SK-N-SH treated with all-trans-retinoic acid at 6 μM for 48 hours (cell line): ENCODE measurements around the gene KRTAP2-3.
"Not testable (repeated sequence)": the region's sequence is repeated elsewhere in the genome, so short reads cannot be mapped to it uniquely, and the experiment has no call there.

Experiments
- ARNTL ChIP-seq: fragments of 450-650 bp; formaldehyde crosslinking; IDR thresholded peaks from 2 replicates; pipeline ENCODE4 v1.5.0; 2020; ENCODE audit warnings: low read depth, mild to moderate bottlenecking, moderate library complexity, borderline replicate concordance
- CREB5 ChIP-seq: fragments of 250-450 bp; sonication (Bioruptor Pico); IDR thresholded peaks from 2 replicates; pipeline ENCODE4 v1.5.1; 2020; ENCODE audit warnings: low read depth, mild to moderate bottlenecking, moderate library complexity
- CSDC2 ChIP-seq: fragments of 250-450 bp; sonication (Bioruptor Pico); IDR thresholded peaks from 2 replicates; pipeline ENCODE4 v1.5.0; 2020; ENCODE audit warnings: mild to moderate bottlenecking, moderate library complexity
- PATZ1 ChIP-seq: fragments of 250-450 bp; sonication (Bioruptor Pico); IDR thresholded peaks from 2 replicates; pipeline ENCODE4 v1.8.0; 2020; ENCODE audit warnings: mild to moderate bottlenecking, moderate library complexity, borderline replicate concordance
- TSHZ2 ChIP-seq: fragments of 250-450 bp; sonication (Bioruptor Pico); IDR thresholded peaks from 2 replicates; pipeline ENCODE4 v1.5.0; 2020; ENCODE audit warnings: mild to moderate bottlenecking, moderate library complexity
- ZC3H10 ChIP-seq: fragments of 250-450 bp; sonication (Bioruptor Pico); IDR thresholded peaks from 2 replicates; pipeline ENCODE4 v1.5.1; 2021; ENCODE audit warnings: mild to moderate bottlenecking, moderate library complexity
- ZFP3 ChIP-seq: fragments of 250-450 bp; sonication (Bioruptor Pico); IDR thresholded peaks from 2 replicates; pipeline ENCODE4 v1.5.0; 2020; ENCODE audit warnings: mild to moderate bottlenecking, moderate library complexity
- ZFP30 ChIP-seq: fragments of 450-650 bp; formaldehyde crosslinking; IDR thresholded peaks from 2 replicates; pipeline ENCODE4 v1.5.0; 2022; ENCODE audit warnings: mild to moderate bottlenecking, moderate library complexity
- ZNF565 ChIP-seq: fragments of 450-650 bp; formaldehyde crosslinking; conservative IDR thresholded peaks from 2 replicates; pipeline ENCODE4 v1.5.0; 2020; ENCODE audit warnings: low read depth, mild to moderate bottlenecking, moderate library complexity

DNA sequence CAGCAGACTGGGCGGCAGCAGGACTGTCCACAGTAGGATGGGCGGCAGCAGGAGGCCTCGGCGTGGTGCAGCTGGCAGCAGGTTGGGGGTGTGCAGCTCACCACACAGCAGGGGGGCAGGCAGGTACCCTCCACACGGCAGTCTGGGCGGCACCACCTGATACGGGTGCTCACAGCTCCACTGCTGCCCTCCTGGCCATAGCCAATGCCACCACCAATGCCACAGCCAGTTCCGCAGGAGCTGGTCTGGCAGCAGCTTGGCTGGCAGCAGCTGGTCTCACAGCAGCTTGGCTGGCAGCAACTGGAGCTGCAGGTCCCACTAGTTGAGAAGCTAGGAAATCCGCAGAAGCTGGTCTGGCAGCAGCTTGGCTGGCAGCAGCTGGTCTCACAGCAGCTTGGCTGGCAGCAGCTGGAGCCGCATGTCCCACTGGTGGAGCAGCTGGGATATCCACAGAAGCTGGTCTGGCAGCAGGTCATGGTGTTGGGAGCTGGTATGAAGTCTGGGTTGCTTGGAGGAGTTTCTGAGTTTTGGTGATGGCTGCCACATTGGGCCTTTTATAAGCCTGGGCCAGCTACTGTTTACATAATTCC, 25.5 kb downstream of the KRTAP2-3 start, which contains the start of gene KRTAP1-3:
- not testable (repeated sequence) for TF ChIP-seq ZC3H10 (CRISPR knock-in tag); TSHZ2; CSDC2 (CRISPR knock-in tag); PATZ1 (CRISPR knock-in tag); CREB5 (CRISPR knock-in tag); ZFP30; ZFP3 (CRISPR knock-in tag); ZNF565; ARNTL (CRISPR knock-in tag)
